Activated CD8-positive, alpha-beta memory T cell treated with anti-CD3 and anti-CD28 coated beads, Interleukin-2, amount 50 U/mL, for 48 hours (primary cell): ENCODE data around the gene ZDHHC11.

ENCODE experiments used
- DNase-seq: peaks from one replicate; pipeline ENCODE4 v3.0.0-alpha.2; 2020

ZDHHC11 gene

GRCh38 chr5:878125-878524 lies 27.3 kb upstream of the ZDHHC11 start:
- DNase-seq, result no peak

GRCh38 chr5:876398-877365 lies 25.9 kb upstream of the ZDHHC11 start:
- DNase-seq, result no peak

GRCh38 chr5:875931-876330 lies 25.1 kb upstream of the ZDHHC11 start:
- DNase-seq, result no peak

GRCh38 chr5:873328-873727 lies 22.5 kb upstream of the ZDHHC11 start:
- DNase-seq, result no peak

GRCh38 chr5:872301-872700 lies 21.5 kb upstream of the ZDHHC11 start:
- DNase-seq, result no peak

- DNase-seq, result no peak
Observed at GRCh38 chr5:871596-872298, 21.0 kb upstream of the ZDHHC11 start.

DNA sequence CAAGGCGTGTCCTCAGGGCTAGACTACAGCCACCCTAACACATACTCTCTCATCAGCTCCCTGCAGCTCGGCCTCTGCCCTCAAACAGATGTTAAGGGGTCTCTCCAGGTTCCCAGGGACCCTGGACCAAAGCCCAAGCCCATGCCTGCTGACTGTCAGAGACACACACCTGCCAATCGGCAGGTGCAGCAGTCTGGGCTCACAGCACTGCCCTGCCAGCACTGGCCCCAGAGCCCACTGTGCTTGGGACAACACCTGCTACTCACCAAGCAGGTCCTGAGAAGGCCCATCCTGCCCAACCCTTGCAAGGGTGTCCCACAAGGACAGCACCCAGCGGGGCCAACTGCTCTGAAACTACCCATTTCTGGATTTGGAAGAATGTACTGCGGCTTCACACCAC lies 20.2 kb upstream of the ZDHHC11 start:
- no peak for DNase-seq

GRCh38 chr5:868428-869135 lies 17.8 kb upstream of the ZDHHC11 start:
- DNase-seq, result no peak

DNA sequence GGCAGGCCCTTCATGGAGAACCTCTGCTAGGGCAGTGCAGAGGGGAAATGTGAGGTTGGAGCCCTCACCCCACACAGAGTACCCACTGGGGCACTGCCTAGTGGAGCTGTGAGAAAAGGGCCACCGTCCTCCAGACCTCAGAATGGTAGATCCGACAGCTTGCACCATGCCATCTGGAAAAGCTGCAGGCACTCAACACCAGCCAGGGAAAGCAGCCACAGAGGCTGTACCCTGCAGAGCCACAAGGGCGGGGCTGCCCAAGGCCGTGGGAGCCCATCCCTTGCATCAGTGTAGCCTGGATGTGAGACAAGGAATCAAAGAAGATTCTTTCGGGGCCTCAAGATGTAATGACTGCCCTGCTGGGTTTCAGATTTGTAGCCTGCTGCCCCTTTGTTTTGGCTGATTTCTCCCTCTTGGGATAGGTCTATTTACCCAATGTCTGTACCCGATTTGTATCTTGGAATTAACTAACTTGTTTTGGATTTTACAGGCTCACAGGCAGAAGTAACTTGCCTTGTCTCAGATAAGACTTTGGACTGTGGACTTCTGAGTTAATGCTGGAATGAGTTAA lies 16.6 kb upstream of the ZDHHC11 start:
- DNase-seq, result no peak

DNA sequence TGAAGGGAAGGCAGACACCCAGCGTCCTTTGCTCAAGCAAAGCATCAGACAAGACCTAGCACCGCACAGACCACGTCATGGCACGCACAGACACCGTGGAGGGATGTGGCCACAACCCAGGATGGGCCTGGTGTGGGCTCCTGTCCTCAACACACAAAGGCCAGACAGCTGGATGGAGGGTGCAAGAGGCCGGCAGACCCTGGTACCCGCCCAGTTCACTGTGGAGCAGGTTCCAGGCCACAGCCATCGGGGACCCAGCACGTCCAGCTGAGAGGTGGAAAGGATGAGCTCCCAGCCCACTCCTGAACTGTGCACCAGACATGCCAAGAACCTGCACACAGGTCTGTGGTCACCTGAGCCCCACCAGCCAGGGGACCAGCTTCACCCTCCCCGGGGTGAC lies 15.0 kb upstream of the ZDHHC11 start:
- no peak for DNase-seq

GRCh38 chr5:865168-865521 lies 14.4 kb upstream of the ZDHHC11 start:
- DNase-seq, result no peak

GRCh38 chr5:864492-865167 lies 13.8 kb upstream of the ZDHHC11 start:
- DNase-seq, result no peak

DNA sequence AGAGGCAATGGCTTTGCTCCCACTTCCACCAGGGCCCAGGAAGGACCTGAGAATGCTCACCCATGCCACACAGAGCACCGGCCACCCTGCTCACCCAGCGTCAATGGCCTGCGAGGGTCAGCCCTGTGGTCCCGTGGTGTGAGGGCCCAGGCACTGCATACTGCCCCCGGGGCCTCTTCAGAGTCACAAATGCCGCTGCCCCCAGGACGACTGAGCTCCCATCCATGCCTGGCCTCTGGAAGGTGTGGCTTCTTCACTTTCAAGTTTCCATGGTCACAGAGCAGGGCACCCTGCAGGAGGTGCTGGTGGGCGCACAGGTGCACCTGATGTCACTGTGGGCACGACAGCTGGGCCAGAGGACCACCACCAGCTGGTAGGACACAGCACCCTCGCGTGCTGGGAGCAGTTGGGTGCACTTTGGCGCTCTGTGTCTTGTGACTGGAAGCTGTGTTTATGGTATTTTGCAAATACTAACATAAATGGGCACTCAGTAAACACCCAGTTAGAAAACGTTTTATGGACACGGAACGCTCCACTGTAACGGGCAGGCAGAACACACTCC lies 12.5 kb upstream of the ZDHHC11 start:
- DNase-seq, result no peak

GRCh38 chr5:862367-863243 lies 11.8 kb upstream of the ZDHHC11 start:
- no peak for DNase-seq

- DNase-seq, result peak; percentile 54
Observed at GRCh38 chr5:861442-862366, 10.9 kb upstream of the ZDHHC11 start.

GRCh38 chr5:860506-861150 lies 9.8 kb upstream of the ZDHHC11 start:
- no peak for DNase-seq

DNA sequence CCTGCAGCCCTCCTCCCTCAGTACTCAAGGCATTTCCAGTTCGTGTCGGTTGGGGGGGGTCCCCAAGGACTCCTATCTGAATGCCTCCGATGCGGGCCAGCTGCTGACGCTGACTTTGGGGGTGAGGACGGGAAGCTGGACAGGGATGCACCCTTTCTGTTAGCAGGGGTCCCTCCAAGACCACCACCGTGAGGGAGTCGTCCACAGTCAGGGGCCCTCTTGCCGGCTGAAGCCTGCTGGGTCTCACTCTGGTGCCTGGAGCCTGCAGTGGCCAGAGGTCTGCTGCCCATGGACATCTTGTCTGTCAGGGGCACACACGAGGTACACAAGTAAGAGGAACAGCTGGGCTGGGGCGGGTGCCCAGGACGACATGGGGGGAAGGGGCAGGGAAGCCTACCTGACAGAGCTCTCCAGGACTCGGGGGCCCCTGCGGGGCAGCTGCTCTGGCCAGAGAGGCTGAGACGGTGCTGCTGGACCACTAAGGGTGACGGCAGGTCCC lies 9.1 kb upstream of the ZDHHC11 start:
- no peak for DNase-seq

DNA sequence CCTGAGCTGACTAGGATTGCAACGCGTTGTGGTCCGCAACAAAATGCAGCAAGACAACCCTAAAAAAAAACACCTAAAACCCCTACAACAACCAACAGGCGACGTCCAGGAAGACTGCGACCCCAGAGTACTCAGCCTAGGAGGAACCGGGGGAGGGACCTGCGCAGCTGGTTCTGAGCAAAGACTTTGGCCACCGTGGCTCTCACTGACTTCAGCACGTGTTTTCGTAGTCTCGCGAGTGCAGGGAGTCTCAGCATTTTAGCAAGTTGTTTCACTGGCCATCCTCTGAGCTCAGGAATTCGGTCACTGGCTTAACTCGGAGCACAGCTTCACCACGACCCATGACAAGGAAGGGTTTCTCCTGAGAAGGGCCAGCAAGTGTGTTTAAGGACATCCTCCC lies 8.6 kb upstream of the ZDHHC11 start:
- DNase-seq, result no peak

GRCh38 chr5:858726-859125 lies 7.9 kb upstream of the ZDHHC11 start:
- no peak for DNase-seq
